Right renal pelvis (tissue), 4 donors: ENCODE measurements around the gene CTSW. TPM values are rescaled to one million over a fixed set of nuclear protein-coding genes. Genes with fewer than 3 reads are reported as not detected.

Source experiments
- DNase-seq, 4 donors: peaks; one replicate each; pipeline ENCODE4 v3.0.0-alpha.2; 2013; ENCODE audit warnings: low read depth in 4 of 4, low spot score in 3 of 4, missing footprints in 1 of 4
- polyA plus RNA-seq, 4 donors: library from polyadenylated mRNA; unstranded; fragments of 120-200 nt; gene quantifications; one replicate each; pipeline ENCODE4 v1.2.1, GENCODE V29; 2013; ENCODE audit not compliant: insufficient read length in 4 of 4

Gene CTSW
- polyA plus RNA-seq, 4 donors: 0.65 to 1.8 (median 0.92) TPM

- no peak for DNase-seq
Measured at GRCh38 chr11:65898656-65899355, 19.2 kb downstream of the CTSW start.

DNA sequence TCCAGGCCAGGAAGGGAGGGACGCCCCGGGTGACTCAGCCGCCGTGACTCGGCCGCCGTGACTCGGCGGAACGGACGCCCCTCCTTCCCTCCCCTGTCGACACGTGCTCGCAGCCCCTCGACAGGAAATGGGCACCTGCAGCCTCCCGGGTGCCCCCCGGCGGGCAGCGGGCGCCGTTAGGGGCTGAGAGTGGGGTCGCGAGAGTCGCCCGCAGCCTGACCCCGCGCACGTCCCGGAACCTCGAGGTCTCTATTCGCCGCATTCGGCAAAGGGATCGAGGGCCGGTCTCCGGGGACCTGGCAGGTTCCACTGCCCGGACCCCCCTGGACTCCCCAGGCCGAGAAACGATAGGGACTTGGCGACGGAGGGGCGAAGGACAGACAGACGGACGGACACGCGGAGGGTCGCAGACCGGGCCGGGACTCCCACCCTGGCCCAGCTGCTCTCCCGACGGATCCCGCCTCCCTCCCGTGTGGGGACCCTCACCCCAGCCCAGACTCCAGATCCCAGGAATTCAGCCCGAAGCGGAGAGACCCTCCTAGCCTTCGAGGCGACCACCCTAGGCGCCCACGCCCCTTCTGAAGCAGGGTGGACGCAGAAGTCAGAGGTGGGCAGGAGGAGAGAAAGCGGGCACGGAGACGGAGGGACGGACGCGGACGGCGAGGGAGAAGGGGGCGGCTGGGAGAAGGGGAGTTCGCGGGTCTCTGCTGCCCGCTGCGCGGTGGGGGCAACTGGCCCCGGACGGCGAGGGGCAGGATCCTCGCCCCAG is 19.9 kb downstream of the CTSW start:
- no peak for DNase-seq

DNA sequence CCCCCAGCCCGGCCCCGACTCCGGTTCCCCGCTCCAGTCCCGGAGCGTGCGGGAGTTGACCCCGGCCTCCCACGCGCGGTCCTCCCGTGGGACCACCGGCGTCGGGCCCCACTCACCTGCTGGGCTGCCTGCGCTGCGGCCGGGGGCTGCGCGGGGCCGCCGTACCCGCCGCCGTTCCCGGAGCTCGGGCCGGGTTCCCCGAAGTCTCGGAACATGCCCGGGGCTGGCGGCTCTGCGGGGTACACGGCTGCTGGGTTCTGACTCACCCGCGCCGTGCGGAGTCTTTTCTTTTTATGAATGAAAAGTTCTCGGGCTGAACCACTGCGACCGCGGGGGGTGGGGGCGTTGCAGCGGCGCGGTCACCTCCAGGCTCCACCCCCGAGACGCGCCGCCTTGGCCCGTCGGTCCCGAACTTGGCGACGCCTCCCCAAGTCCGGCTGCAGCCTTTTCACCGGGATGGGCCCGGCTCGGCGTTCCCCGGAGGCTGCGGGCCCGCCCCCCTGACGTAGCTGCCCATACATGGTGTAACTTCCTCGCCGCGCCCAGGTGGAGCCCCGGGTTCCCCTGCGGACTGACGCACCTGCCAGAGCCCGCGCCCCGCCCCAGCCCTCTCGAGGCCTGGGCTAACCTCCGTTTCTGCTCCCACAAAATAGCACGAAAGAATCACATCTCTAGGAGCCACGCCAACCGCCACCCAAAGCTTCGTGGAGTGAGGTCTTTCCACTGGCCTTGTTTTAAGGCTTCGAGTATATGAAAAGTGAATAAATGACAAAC is 20.7 kb downstream of the CTSW start, which contains the start of gene FOSL1:
TSS of gene FOSL1 (minus strand) at position 264 of the 774 bp plus-strand sequence. CDS start at position 215, 49 bp downstream.
- DNase-seq: no peak

GRCh38 chr11:65900899-65901180 is 21.2 kb downstream of the CTSW start:
- DNase-seq: no peak

DNA sequence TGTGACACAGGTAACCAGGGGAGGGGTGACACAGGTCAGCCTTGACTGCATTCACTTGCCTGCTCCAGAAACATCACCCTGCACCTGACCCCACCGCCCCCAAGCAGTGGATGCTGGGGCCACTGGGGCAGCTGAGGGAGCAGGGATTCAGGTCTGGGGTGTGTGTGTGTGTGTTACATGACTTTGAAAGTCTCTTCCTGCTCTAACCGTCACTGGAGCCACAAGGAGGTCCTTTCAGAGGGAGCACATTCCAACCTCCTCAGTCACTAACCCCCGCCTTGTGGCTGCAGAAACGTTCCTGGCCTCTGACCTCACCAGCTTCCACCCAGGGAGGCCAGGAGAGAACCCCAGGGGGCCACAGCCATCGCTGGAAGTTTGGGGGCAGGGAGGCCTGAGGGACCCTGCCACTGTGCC is 23.4 kb downstream of the CTSW start:
- DNase-seq: no peak

DNA sequence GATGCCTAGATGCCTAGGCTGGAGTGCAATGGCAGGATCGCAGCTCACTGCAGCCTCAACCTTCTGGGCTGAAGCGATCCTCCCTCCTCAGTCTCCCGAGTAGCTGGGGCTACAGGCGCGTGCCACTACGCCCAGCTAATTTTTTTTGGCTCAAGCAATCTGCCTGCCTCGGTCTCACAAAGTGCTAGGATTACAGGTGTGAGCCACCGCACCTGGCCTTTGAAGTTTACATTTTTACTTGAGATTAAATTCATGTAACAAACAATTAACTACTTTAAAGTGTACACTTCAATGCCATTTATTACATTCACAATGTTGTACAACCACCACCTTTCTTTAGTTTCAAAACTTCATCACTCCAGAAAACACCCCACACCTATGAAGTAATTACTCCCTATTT is 24.1 kb downstream of the CTSW start:
- no peak for DNase-seq

DNA sequence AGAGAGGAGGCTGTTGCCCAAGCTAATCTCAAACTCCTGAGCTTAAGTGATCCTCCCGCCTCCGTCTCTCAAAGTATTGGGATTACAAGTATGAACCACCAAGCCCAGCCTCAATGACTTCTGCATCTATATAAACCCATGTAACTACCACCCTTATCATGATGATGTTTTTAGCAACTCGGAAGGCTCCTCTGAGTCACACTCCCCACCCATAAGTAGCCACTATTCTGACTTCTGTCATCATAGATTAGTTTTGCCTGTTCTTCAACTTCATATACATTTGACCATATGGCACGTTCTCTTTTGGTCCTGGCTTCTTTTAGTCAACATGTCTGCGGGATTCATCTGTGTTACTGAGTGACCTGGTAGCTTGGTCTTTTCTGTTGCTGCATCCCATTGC is 27.0 kb downstream of the CTSW start:
- no peak for DNase-seq

- DNase-seq: no peak
Measured at GRCh38 chr11:65907878-65908277, 28.2 kb downstream of the CTSW start.

DNA sequence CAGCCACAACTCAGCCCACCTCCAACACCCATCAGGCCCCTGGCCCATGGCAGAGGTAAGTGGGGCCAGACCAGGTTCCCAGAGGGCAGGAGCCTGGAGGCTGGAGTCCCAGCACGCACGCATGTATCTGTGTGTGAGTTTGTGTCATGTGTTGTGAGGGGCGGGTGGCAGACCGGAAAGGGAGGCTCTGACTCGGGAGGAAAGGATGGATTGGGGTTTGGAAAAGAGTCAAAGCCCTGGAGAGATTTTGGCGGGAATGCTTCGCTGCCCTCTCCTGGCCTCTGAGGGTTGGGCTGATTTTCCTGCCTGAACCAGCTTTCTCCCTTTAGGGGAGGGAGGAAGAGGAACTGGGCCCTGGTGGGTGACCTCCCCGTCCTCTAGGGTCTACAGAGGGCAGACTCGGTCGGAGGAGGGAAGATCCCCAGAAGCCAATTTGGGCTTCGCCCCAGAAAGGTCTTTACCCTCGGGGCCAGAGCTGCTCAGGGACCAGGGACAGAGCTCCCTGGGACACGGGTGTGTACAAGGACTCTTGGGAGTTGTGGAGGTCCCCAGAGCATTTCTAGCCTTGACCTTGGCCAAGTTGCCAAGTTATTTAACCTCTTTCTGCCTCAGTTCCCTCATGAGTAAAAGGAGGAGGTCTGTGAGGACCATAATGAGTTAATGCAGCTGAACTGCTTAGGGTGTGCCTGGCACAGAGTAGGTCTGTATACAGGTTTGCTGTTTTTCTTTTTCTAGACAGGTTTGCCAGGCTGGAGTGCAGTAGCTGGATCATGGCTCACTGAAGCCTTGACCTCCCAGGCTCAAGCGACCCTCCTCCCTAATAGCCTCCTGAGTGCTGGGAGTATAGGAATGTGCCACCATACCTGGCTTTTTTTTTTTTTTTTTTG is 32.3 kb downstream of the CTSW start:
- no peak for DNase-seq

DNA sequence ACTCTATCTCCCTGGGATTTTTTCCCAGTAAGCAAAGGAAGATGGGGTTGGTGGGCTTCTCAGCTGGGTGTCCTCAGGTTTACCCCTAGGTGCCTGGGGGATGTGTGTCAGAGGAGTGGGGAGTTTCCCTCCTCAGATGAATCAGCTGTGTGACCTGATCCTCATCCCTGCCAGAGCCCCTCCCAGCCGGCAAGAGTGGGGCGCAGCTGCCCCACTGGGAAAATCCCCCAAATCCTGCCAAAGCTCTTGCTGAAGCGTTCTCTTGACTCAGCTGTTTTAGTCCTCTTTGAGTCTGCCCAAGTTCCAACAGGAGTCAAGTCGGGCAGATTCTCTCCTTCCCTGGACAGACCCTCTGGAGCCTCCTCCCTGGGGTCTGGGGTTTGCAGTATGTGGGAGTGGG is 33.2 kb downstream of the CTSW start:
- DNase-seq: no peak

GRCh38 chr11:65915101-65915820 is 35.6 kb downstream of the CTSW start:
- no peak for DNase-seq

DNA sequence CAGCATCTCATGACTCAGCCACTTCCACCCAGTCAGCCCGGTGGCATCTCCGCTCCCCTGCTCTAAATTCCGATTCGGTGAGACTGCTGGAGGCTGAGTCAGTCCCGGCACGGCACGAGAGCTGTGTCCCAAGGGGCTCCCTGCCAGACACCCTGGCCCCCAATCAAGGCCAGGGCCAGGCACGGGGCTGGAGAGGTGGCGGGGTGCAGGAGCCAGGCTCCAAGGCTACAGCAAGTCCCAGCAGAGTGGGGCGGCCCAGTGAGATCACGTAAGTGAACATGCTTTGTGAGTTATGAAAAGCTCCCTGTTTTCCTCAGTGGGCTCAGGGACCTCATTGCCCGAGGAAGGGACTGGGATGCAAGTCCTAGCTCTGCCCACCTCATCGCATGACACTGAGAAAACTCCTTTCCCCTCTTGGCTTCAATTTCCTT is 36.2 kb downstream of the CTSW start:
- no peak for DNase-seq

- DNase-seq: no peak
Measured at GRCh38 chr11:65916391-65916790, 36.8 kb downstream of the CTSW start.

DNA sequence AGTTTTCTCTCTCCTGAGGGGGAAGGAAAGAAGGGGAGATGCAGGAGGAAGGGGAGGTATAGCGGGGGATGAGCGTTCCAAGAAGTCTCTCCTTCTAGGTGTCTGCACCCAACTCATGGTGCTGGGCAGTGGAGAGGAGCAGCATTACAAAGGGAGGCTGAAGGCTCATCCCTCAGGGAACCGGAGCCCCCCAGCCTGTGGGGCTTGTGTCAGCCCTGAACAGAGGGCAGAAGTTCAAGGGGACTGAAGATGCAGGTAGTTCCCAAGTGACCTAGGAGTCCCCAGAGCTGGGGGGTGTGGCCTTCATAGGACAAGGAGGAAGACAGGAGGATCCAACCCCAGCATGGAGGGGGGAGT is 37.4 kb downstream of the CTSW start:
- no peak for DNase-seq

DNA sequence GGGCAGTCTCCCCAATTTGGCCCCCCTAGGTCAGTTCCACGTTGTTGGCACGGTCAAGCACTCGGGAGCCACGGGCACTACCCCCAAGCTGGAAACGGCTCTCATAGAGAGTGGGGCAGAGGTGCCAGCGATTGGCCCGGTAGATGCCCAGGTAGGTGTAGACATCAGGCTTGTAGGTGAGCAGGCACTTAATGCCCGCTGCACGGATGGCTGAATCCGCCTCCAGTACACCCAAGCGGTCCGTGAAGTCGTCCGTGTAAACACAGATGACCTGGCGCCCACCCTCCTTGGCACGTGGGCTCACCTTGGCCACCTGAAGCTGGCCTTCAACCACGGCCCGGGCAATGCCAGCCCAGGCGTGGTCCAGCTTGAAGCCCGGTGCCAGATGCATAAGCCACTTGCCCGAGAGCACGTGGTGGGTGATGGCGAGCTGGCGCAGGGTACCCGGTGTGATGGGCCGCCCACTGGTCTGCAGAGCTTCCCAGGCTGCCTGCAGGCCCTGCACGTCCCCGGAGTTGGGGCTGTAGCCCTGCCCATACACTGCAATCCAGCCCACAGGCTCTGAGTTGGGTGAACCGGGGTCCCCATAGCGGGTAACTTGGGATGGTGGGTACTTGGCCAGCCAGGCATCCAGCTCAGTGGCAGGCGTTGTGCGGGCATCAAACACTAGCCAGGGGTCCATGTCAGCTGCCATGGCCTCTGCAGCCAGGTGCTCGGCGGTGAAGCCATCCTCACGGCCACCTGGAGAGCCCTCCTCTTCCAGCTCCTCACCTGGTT is 38.0 kb downstream of the CTSW start:
- no peak for DNase-seq

GRCh38 chr11:65918211-65919140 is 38.8 kb downstream of the CTSW start, which contains the start of gene C11orf68:
C11orf68 (minus strand) TSS chr11:65919062; CDS start chr11:65919031, 31 bp downstream.
- DNase-seq: no peak

DNA sequence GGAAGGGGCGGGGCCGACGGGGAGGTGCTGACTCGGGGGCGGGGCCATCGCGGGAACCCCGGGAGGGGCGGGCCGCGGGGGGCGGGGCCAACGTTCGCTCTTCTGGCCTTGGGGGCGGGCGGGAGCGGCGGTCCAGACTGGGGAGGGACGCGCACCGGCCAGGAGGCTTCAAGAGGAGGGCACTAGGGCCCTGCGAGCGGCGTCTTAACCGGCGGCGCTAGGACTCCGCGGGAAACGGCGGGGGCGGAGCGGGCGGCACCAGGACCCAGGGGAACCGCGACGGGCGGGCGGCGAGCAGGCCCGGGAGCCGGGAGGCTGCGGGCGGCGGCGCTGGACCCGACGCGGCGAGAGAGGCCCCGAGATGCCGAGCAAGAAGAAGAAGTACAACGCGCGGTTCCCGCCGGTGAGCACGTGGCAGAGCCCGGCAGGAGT is 39.5 kb downstream of the CTSW start, which contains the start of gene DRAP1:
TSS of gene DRAP1 (plus strand) at position 286 of the 432 bp plus-strand sequence. CDS start at position 362, 76 bp downstream.
- DNase-seq: peak; percentile 87 to 95 (median 93)
